SK-N-SH treated with all-trans-retinoic acid at 6 μM for 48 hours (cell line): ENCODE measurements around the gene KIF14.

ENCODE experiments used
- ESRRG ChIP-seq: fragments of 250-450 bp; sonication (Bioruptor Pico); IDR thresholded peaks from 2 replicates; pipeline ENCODE4 v1.6.1; 2021; ENCODE audit warnings: mild to moderate bottlenecking
- ISL1 ChIP-seq: fragments of 250-450 bp; sonication (Bioruptor Pico); IDR thresholded peaks from 2 replicates; pipeline ENCODE4 v2.1.2; 2022; ENCODE audit warnings: mild to moderate bottlenecking, moderate library complexity
- RARB ChIP-seq: fragments of 250-450 bp; sonication (Bioruptor Pico); IDR thresholded peaks from 2 replicates; pipeline ENCODE4 v1.8.0; 2021; ENCODE audit warnings: mild to moderate bottlenecking, moderate library complexity
- SNAI2 ChIP-seq: fragments of 250-450 bp; sonication (Bioruptor Pico); IDR thresholded peaks from 2 replicates; pipeline ENCODE4 v1.5.0; 2020; ENCODE audit warnings: mild to moderate bottlenecking, moderate library complexity
- ZFP30 ChIP-seq: fragments of 450-650 bp; formaldehyde crosslinking; IDR thresholded peaks from 2 replicates; pipeline ENCODE4 v1.5.0; 2022; ENCODE audit warnings: mild to moderate bottlenecking, moderate library complexity
- TF ChIP-seq, protein P1 (sequence below): fragments of 250-450 bp; sonication (Bioruptor Pico); IDR thresholded peaks from 2 replicates; pipeline ENCODE4 v1.8.0; 2020; ENCODE audit warnings: mild to moderate bottlenecking, moderate library complexity, borderline replicate concordance

DNA sequence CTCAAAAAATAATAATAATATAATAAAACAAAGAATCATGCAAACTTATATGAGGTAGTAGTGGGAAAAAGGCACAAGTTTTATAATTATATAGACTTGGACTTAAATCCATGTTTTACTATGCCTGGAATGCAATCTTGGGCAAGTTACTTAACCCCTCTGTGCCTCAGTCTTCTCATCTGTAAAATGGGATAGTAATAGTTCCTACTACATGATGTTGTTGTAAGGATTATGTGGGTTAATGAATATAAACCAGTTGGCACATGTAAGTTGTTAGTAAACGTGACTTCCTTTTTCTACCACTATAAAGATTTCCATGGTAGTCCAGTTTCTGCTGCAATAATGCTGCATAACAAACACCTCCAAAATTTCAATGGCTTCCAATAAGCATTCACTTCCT is 10.8 kb upstream of the KIF14 start:
- TF ChIP-seq, protein P1, sequence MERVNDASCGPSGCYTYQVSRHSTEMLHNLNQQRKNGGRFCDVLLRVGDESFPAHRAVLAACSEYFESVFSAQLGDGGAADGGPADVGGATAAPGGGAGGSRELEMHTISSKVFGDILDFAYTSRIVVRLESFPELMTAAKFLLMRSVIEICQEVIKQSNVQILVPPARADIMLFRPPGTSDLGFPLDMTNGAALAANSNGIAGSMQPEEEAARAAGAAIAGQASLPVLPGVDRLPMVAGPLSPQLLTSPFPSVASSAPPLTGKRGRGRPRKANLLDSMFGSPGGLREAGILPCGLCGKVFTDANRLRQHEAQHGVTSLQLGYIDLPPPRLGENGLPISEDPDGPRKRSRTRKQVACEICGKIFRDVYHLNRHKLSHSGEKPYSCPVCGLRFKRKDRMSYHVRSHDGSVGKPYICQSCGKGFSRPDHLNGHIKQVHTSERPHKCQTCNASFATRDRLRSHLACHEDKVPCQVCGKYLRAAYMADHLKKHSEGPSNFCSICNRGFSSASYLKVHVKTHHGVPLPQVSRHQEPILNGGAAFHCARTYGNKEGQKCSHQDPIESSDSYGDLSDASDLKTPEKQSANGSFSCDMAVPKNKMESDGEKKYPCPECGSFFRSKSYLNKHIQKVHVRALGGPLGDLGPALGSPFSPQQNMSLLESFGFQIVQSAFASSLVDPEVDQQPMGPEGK = no peak
- TF ChIP-seq ISL1 (CRISPR knock-in tag) = no peak
- no peak for TF ChIP-seq SNAI2 (CRISPR knock-in tag)
- TF ChIP-seq ZFP30 (CRISPR knock-in tag) = no peak
- TF ChIP-seq RARB (CRISPR knock-in tag) = no peak
- no peak for TF ChIP-seq ESRRG (CRISPR knock-in tag)
